HepG2 (cell line): ENCODE results near the gene SIX5. TPM values are rescaled to one million over a fixed set of nuclear protein-coding genes. Genes with fewer than 3 reads are reported as not detected.

Experiments used
- FLYWCH1 ChIP-seq: sonication (generic); formaldehyde crosslinking; IDR thresholded peaks from 2 replicates; pipeline ENCODE4 v1.8.1; 2023; ENCODE audit warnings: mild to moderate bottlenecking, missing genetic modification reagents
- HDAC6 ChIP-seq: fragments of 200-600 bp; sonication (generic); IDR thresholded peaks from 2 replicates; pipeline ENCODE4 v1.7.0; 2017; ENCODE audit warnings: mild to moderate bottlenecking, antibody characterized with exemption, low read length, low read depth
- HMG20B ChIP-seq: conservative IDR thresholded peaks from 2 replicates; pipeline ENCODE4 v1.6.1; 2016; ENCODE audit warnings: missing genetic modification reagents, missing compliant biosample characterization
- MATR3 ChIP-seq: sonication (generic); formaldehyde crosslinking; IDR thresholded peaks from 2 replicates; pipeline ENCODE4 v1.4.0; 2020; ENCODE audit warnings: missing genetic modification reagents
- NCOR1 ChIP-seq: fragments of 200-600 bp; sonication (generic); IDR thresholded peaks from 2 replicates; pipeline ENCODE4 v1.7.0; 2017; ENCODE audit warnings: antibody characterized with exemption, low read length, borderline replicate concordance
- PHB2 ChIP-seq: fragments of 450-650 bp; IDR thresholded peaks from 2 replicates; pipeline ENCODE4 v1.6.1; 2018; ENCODE audit not compliant: partially characterized antibody
- RBM39 ChIP-seq: fragments of 200-400 bp; formaldehyde crosslinking; IDR thresholded peaks from one replicate; pipeline ENCODE4 v1.6.1; 2018; ENCODE audit warnings: antibody characterized with exemption, mild to moderate bottlenecking, low read depth, low read length; ENCODE audit not compliant: poor library complexity, severe bottlenecking
- THYN1 ChIP-seq: sonication (generic); formaldehyde crosslinking; IDR thresholded peaks from 2 replicates; pipeline ENCODE4 v1.8.1; 2023; ENCODE audit warnings: low read depth, mild to moderate bottlenecking, moderate library complexity, missing genetic modification reagents, borderline replicate concordance
- XBP1 ChIP-seq: sonication (generic); formaldehyde crosslinking; IDR thresholded peaks from 2 replicates; pipeline ENCODE4 v1.5.0; 2020; ENCODE audit warnings: missing genetic modification reagents
- ZMYM4 ChIP-seq: sonication (generic); formaldehyde crosslinking; IDR thresholded peaks from 2 replicates; pipeline ENCODE4 v1.8.1; 2023; ENCODE audit warnings: mild to moderate bottlenecking, missing genetic modification reagents
- ZNF224 ChIP-seq: sonication (generic); formaldehyde crosslinking; IDR thresholded peaks from 2 replicates; pipeline ENCODE4 v1.5.0; 2020; ENCODE audit warnings: mild to moderate bottlenecking, missing genetic modification reagents
- ZNF354B ChIP-seq: sonication (generic); formaldehyde crosslinking; IDR thresholded peaks from 2 replicates; pipeline ENCODE4 v1.8.0; 2022; ENCODE audit warnings: mild to moderate bottlenecking, missing genetic modification reagents
- ZNF562 ChIP-seq: sonication (generic); formaldehyde crosslinking; IDR thresholded peaks from 2 replicates; pipeline ENCODE4 v1.8.0; 2022; ENCODE audit warnings: missing genetic modification reagents, borderline replicate concordance
- ZNF619 ChIP-seq: sonication (generic); formaldehyde crosslinking; IDR thresholded peaks from 2 replicates; pipeline ENCODE4 v1.4.0; 2020; ENCODE audit warnings: mild to moderate bottlenecking, missing genetic modification reagents
- ZZZ3 ChIP-seq: sonication (generic); formaldehyde crosslinking; IDR thresholded peaks from 2 replicates; pipeline ENCODE4 v1.4.0; 2020; ENCODE audit warnings: missing genetic modification reagents, mild to moderate bottlenecking, borderline replicate concordance
- polyA plus RNA-seq, 8 experiments: library from polyadenylated mRNA; depleted of rRNA in 3 of 8; stranded (reverse) in 7 of 8; unstranded in 1 of 8; fragments of >200 nt; fragmentation: Illumina TruSeq in 4 of 8; extraction: Trizol in 4 of 8; gene quantifications; 2 replicates each; pipeline versions ENCODE4 v1.2.1 to v1.2.3, GENCODE V29; 2011 to 2016; ENCODE audit warnings: low read depth in 4 of 8, missing spikeins in 1 of 8, mixed read lengths in 1 of 8; ENCODE audit not compliant: insufficient read depth in 1 of 8
- total RNA-seq, 5 experiments: library from RNA; depleted of rRNA; stranded (reverse); fragments of >200 nt; fragmentation: Illumina TruSeq; extraction: Trizol; gene quantifications; 2 replicates each; pipeline ENCODE4 v1.2.3, GENCODE V29; 2016; ENCODE audit warnings: low read depth in 1 of 5
- TF ChIP-seq, protein P1 (sequence below): sonication (generic); formaldehyde crosslinking; IDR thresholded peaks from 2 replicates; pipeline ENCODE4 v1.4.0; 2020; ENCODE audit warnings: mild to moderate bottlenecking, low read depth, missing genetic modification reagents
- TF ChIP-seq, protein P2 (sequence below): IDR thresholded peaks from 2 replicates; pipeline ENCODE4 v1.6.1; 2012; ENCODE audit warnings: inconsistent platforms
- TF ChIP-seq, protein P3 (sequence below): sonication (generic); formaldehyde crosslinking; IDR thresholded peaks from 2 replicates; pipeline ENCODE4 v1.5.0; 2020; ENCODE audit warnings: mild to moderate bottlenecking, missing genetic modification reagents, moderate library complexity
- TF ChIP-seq, protein P4 (sequence below): sonication (generic); formaldehyde crosslinking; IDR thresholded peaks from 2 replicates; pipeline ENCODE4 v1.4.0; 2020; ENCODE audit warnings: missing genetic modification reagents
- TF ChIP-seq, protein P5 (sequence below): sonication (generic); formaldehyde crosslinking; IDR thresholded peaks from 2 replicates; pipeline ENCODE4 v1.4.0; 2020; ENCODE audit warnings: mild to moderate bottlenecking, low read depth, missing genetic modification reagents
- TF ChIP-seq, protein P6 (sequence below): IDR thresholded peaks from 2 replicates; pipeline ENCODE4 v1.6.1; 2012; ENCODE audit warnings: low read depth, low read length, improper control_type of control experiment

SIX5 gene
- total and polyA plus RNA-seq, 2 of the 13 experiments (the other 11 are each of a cell fraction or from before 2014, with no cell fraction given), result 7.7 to 10.5 TPM

DNA sequence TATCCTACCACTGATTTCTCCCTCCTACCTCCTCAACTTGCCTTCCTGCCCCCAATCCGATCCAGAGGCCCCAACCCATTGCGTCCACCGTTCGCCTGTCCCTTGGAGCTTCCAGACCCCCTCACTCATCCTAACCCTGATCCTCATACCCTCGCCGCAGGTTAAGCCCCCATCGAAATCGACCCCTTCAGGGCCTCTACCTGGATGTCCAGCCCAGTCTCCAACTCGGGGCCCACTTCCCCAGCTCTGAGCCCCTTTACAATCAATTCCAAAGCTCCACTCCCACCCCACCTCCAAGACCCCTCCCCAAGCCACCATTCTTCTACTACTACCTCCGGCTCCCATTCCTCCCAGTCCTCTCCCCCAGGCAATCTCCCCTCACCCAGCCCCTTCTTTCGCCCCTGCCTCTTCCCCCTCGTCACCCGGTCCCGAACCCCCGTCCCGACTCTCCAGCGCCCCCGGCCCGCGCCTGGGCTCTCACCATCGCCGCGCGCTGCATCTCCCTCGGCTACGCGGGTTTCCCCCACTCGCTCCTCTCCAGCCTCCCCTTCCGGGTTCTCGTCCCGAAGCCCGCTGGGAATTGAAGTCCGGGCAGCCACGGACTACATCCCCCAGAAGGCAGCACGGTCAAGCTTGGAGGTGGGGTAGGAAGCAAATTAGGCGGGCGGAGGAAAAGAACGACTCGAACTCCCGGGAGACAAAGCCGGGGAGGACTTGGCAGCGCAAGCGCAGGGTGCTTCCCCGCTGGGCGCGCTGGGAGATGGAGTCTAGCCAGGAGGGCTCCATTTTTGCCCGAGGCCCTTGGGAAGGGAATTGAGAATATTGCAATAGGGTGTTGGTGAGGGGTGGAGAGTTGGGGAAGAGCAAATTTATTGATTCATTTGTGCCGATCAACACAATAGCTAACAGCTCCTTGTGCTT, 38.4 kb downstream of the SIX5 start, which contains the start of gene FBXO46 (continued):
- TF ChIP-seq, protein P1, sequence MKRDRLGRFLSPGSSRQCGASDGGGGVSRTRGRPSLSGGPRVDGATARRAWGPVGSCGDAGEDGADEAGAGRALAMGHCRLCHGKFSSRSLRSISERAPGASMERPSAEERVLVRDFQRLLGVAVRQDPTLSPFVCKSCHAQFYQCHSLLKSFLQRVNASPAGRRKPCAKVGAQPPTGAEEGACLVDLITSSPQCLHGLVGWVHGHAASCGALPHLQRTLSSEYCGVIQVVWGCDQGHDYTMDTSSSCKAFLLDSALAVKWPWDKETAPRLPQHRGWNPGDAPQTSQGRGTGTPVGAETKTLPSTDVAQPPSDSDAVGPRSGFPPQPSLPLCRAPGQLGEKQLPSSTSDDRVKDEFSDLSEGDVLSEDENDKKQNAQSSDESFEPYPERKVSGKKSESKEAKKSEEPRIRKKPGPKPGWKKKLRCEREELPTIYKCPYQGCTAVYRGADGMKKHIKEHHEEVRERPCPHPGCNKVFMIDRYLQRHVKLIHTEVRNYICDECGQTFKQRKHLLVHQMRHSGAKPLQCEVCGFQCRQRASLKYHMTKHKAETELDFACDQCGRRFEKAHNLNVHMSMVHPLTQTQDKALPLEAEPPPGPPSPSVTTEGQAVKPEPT (CRISPR knock-in tag), result no peak
- TF ChIP-seq HDAC6, result no peak
- TF ChIP-seq, protein P2, sequence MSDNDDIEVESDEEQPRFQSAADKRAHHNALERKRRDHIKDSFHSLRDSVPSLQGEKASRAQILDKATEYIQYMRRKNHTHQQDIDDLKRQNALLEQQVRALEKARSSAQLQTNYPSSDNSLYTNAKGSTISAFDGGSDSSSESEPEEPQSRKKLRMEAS, result peak; percentile 52; the same call in 1 of the 2 replicates
- no peak for TF ChIP-seq NCOR1
- peak; percentile 64; the same call in 1 of the 2 replicates for TF ChIP-seq ZMYM4 (CRISPR knock-in tag)
- no peak for TF ChIP-seq ZNF354B (CRISPR knock-in tag)
- no peak for TF ChIP-seq FLYWCH1 (CRISPR knock-in tag)
- no peak for TF ChIP-seq ZNF562
- TF ChIP-seq, protein P3, sequence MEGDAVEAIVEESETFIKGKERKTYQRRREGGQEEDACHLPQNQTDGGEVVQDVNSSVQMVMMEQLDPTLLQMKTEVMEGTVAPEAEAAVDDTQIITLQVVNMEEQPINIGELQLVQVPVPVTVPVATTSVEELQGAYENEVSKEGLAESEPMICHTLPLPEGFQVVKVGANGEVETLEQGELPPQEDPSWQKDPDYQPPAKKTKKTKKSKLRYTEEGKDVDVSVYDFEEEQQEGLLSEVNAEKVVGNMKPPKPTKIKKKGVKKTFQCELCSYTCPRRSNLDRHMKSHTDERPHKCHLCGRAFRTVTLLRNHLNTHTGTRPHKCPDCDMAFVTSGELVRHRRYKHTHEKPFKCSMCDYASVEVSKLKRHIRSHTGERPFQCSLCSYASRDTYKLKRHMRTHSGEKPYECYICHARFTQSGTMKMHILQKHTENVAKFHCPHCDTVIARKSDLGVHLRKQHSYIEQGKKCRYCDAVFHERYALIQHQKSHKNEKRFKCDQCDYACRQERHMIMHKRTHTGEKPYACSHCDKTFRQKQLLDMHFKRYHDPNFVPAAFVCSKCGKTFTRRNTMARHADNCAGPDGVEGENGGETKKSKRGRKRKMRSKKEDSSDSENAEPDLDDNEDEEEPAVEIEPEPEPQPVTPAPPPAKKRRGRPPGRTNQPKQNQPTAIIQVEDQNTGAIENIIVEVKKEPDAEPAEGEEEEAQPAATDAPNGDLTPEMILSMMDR (CRISPR knock-in tag), result peak; percentile 75
- no peak for TF ChIP-seq ZNF224 (CRISPR knock-in tag)
- TF ChIP-seq XBP1, result no peak
- no peak for TF ChIP-seq PHB2
- TF ChIP-seq ZZZ3 (CRISPR knock-in tag), result 0 out of 2 replicates have a peak, but pooled peaks have one; percentile 46
- no peak for TF ChIP-seq THYN1 (CRISPR knock-in tag)
- TF ChIP-seq ZNF619 (CRISPR knock-in tag), result no peak
- TF ChIP-seq, protein P4, sequence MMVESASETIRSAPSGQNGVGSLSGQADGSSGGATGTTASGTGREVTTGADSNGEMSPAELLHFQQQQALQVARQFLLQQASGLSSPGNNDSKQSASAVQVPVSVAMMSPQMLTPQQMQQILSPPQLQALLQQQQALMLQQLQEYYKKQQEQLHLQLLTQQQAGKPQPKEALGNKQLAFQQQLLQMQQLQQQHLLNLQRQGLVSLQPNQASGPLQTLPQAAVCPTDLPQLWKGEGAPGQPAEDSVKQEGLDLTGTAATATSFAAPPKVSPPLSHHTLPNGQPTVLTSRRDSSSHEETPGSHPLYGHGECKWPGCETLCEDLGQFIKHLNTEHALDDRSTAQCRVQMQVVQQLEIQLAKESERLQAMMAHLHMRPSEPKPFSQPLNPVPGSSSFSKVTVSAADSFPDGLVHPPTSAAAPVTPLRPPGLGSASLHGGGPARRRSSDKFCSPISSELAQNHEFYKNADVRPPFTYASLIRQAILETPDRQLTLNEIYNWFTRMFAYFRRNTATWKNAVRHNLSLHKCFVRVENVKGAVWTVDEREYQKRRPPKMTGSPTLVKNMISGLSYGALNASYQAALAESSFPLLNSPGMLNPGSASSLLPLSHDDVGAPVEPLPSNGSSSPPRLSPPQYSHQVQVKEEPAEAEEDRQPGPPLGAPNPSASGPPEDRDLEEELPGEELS, result no peak
- TF ChIP-seq HMG20B (CRISPR knock-in tag), result no peak
- TF ChIP-seq, protein P5, sequence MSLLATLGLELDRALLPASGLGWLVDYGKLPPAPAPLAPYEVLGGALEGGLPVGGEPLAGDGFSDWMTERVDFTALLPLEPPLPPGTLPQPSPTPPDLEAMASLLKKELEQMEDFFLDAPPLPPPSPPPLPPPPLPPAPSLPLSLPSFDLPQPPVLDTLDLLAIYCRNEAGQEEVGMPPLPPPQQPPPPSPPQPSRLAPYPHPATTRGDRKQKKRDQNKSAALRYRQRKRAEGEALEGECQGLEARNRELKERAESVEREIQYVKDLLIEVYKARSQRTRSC (CRISPR knock-in tag), result no peak
- TF ChIP-seq, protein P6, sequence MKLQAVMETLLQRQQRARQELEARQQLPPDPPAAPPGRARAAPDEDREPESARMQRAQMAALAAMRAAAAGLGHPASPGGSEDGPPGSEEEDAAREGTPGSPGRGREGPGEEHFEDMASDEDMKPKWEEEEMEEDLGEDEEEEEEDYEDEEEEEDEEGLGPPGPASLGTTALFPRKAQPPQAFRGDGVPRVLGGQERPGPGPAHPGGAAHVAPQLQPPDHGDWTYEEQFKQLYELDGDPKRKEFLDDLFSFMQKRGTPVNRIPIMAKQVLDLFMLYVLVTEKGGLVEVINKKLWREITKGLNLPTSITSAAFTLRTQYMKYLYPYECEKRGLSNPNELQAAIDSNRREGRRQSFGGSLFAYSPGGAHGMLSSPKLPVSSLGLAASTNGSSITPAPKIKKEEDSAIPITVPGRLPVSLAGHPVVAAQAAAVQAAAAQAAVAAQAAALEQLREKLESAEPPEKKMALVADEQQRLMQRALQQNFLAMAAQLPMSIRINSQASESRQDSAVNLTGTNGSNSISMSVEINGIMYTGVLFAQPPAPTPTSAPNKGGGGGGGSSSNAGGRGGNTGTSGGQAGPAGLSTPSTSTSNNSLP, result no peak
- no peak for TF ChIP-seq RBM39
- no peak for TF ChIP-seq MATR3 (CRISPR knock-in tag)
